ENCODE data around the gene SEPTIN1.

Gene SEPTIN1

GRCh38 chr16:30407102-30407803, 24.9 kb upstream of the SEPTIN1 start, which contains the start of gene ZNF771 (continued):
- TF ChIP-seq ZNF521 (tag by site-specific recombination; IDR thresholded peaks at IDR 0.05): no peak
- TF ChIP-seq ZNF324 (tag by site-specific recombination; IDR thresholded peaks at IDR 0.05): peak; percentile 78
- TF ChIP-seq, protein P1, sequence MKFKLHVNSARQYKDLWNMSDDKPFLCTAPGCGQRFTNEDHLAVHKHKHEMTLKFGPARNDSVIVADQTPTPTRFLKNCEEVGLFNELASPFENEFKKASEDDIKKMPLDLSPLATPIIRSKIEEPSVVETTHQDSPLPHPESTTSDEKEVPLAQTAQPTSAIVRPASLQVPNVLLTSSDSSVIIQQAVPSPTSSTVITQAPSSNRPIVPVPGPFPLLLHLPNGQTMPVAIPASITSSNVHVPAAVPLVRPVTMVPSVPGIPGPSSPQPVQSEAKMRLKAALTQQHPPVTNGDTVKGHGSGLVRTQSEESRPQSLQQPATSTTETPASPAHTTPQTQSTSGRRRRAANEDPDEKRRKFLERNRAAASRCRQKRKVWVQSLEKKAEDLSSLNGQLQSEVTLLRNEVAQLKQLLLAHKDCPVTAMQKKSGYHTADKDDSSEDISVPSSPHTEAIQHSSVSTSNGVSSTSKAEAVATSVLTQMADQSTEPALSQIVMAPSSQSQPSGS (tag by site-specific recombination; IDR thresholded peaks at IDR 0.05; ENCODE audit: low read depth): no peak
- peak; percentile 97 for TF ChIP-seq ZBTB17 (tag by site-specific recombination; IDR thresholded peaks at IDR 0.05)
- TF ChIP-seq PBX3 (CRISPR knock-in tag; IDR thresholded peaks at IDR 0.05): 0 out of 2 replicates have a peak, but pooled peaks have one; percentile 34
- peak; percentile 31; the same call in 1 of the 2 replicates for TF ChIP-seq PRDM4 (tag by site-specific recombination; IDR thresholded peaks at IDR 0.05)
- no peak for TF ChIP-seq ZNF16 (tag by site-specific recombination; IDR thresholded peaks at IDR 0.05; ENCODE audit: low read depth)
- no peak for TF ChIP-seq INSM2 (tag by site-specific recombination; IDR thresholded peaks at IDR 0.05)
- TF ChIP-seq, protein P2, sequence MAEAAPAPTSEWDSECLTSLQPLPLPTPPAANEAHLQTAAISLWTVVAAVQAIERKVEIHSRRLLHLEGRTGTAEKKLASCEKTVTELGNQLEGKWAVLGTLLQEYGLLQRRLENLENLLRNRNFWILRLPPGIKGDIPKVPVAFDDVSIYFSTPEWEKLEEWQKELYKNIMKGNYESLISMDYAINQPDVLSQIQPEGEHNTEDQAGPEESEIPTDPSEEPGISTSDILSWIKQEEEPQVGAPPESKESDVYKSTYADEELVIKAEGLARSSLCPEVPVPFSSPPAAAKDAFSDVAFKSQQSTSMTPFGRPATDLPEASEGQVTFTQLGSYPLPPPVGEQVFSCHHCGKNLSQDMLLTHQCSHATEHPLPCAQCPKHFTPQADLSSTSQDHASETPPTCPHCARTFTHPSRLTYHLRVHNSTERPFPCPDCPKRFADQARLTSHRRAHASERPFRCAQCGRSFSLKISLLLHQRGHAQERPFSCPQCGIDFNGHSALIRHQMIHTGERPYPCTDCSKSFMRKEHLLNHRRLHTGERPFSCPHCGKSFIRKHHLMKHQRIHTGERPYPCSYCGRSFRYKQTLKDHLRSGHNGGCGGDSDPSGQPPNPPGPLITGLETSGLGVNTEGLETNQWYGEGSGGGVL (tag by site-specific recombination; IDR thresholded peaks at IDR 0.05): peak; percentile 92
- TF ChIP-seq ZNF112 (tag by site-specific recombination; IDR thresholded peaks at IDR 0.05): no peak
- peak; percentile 88 for TF ChIP-seq ZNF366 (tag by site-specific recombination; conservative IDR thresholded peaks at IDR 0.05)
- peak; percentile 95 for TF ChIP-seq ZBTB20 (tag by site-specific recombination; IDR thresholded peaks at IDR 0.05)

DNA sequence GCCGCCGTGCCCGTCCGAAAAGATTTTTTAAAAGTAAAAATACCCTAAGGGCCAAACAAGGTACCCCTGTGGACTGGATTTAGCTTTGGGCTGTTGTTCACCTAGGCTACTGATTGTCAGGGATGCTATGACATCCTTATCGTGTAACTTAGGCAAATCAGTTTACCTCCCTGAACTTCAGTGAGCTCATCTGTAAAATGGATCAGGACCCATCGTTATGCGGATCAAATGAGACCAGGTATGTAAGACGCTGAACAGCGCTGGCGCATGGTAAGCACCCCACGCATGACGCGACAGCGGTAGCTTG, 24.4 kb upstream of the SEPTIN1 start:
- Histone ChIP-seq H3K4me3 (ENCODE audit: low read depth, low read length) (peak overlapping the region; percentile 82), H3K4me1 (ENCODE audit: control insufficient read depth, insufficient read depth, low read length) (peaks cover 5% of the 10 kb centered on the region; the same call in 1 of the 2 replicates), H3K36me3 (ENCODE audit: control insufficient read depth in 2 of 2, insufficient read depth in 1 of 2, low read length in 2 of 2) (peaks cover 0 to 26% of the 10 kb centered on the region in 2 experiments; a peak in 2 of 3 replicates), H3K9me3 (ENCODE audit: control insufficient read depth, insufficient read depth, low read depth, low read length) (no peaks in the 10 kb centered on the region), H3K27ac (ENCODE audit: extremely low read depth, low read depth, low read length) (peak overlapping the region; percentile 92)
- ChIA-PET CTCF (interaction anchor here (1.0 to 2.5 kb wide), 4 partner anchors 23 to 315 kb away, joined by 3 to 11 read pairs (median 8); partner anchors contain the start of genes DCTPP1 and TBX6), POLR2A (interaction anchor here (1.0 to 5.9 kb wide), 18 partner anchors 7 to 314 kb away, joined by 3 to 64 read pairs (median 6); partner anchors contain the start of genes CD2BP2, DCTPP1, FBRS and TBC1D10B)
- TF ChIP-seq, protein P3, sequence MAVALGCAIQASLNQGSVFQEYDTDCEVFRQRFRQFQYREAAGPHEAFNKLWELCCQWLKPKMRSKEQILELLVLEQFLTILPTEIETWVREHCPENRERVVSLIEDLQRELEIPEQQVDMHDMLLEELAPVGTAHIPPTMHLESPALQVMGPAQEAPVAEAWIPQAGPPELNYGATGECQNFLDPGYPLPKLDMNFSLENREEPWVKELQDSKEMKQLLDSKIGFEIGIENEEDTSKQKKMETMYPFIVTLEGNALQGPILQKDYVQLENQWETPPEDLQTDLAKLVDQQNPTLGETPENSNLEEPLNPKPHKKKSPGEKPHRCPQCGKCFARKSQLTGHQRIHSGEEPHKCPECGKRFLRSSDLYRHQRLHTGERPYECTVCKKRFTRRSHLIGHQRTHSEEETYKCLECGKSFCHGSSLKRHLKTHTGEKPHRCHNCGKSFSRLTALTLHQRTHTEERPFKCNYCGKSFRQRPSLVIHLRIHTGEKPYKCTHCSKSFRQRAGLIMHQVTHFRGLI (tag by site-specific recombination; IDR thresholded peaks at IDR 0.05): no peak
- TF ChIP-seq ZNF670 (tag by site-specific recombination; IDR thresholded peaks at IDR 0.05; ENCODE audit: low read depth) (no peak), HOXC10 (CRISPR knock-in tag; IDR thresholded peaks at IDR 0.05) (no peak), FEZF1 (tag by site-specific recombination; IDR thresholded peaks at IDR 0.05) (no peak), ZNF548 (tag by site-specific recombination; IDR thresholded peaks at IDR 0.05) (no peak), ZNF791 (tag by site-specific recombination; IDR thresholded peaks at IDR 0.05) (no peak), ZNF785 (tag by site-specific recombination; IDR thresholded peaks at IDR 0.05) (no peak), WT1 (tag by site-specific recombination; IDR thresholded peaks at IDR 0.05) (no peak), ZNF426 (tag by site-specific recombination; IDR thresholded peaks at IDR 0.05) (no peak), ZNF292 (tag by site-specific recombination; IDR thresholded peaks at IDR 0.05; ENCODE audit: borderline replicate concordance, low read depth) (no peak), ZSCAN5A (tag by site-specific recombination; IDR thresholded peaks at IDR 0.05) (no peak), ZNF660 (tag by site-specific recombination; IDR thresholded peaks at IDR 0.05) (no peak), ZNF266 (tag by site-specific recombination; IDR thresholded peaks at IDR 0.05; ENCODE audit: low read depth) (no peak)

Data from HEK293 (cell line).